HEK293 (cell line): ENCODE data around the gene ZNF529.

Experiments
- CTCF ChIA-PET: fragments of 350-600 bp; formaldehyde crosslinking; extraction: SDS; loops from one replicate; lab custom pipeline; 2021; ENCODE audit warnings: antibody characterized with exemption; lab: Yijun Ruan, JAX
- POLR2A ChIA-PET: fragments of 300-600 bp; formaldehyde crosslinking; extraction: SDS; loops from one replicate; lab custom pipeline; 2020; ENCODE audit warnings: antibody characterized with exemption, inconsistent platforms; lab: Yijun Ruan, JAX
- H3K27ac ChIP-seq: fragments of 200-500 bp; sonication (Bioruptor generic); 2 replicates; pipeline ENCODE4 v1.5.1; 2014; ENCODE audit warnings: low read depth, low read length, control low read depth, inconsistent platforms; ENCODE audit errors: extremely low read depth
- H3K36me3 ChIP-seq, 2 experiments: fragments of 200-500 bp in 1 of 2; sonication (Bioruptor generic) in 1 of 2; 1 replicate in 1 of 2; 2 replicates in 1 of 2; pipeline ENCODE4 v1.5.1; 2014 to 2017; ENCODE audit warnings: inconsistent platforms in 2 of 2, low read length in 2 of 2; ENCODE audit not compliant: control insufficient read depth in 2 of 2, insufficient read depth in 1 of 2
- H3K4me1 ChIP-seq: fragments of 200-500 bp; sonication (Bioruptor generic); 2 replicates; pipeline ENCODE4 v1.5.1; 2014; ENCODE audit warnings: mild to moderate bottlenecking, low read length, inconsistent platforms; ENCODE audit not compliant: control insufficient read depth, insufficient read depth
- H3K4me3 ChIP-seq: 2 replicates; pipeline ENCODE4 v1.5.1; 2011; ENCODE audit warnings: low read depth, mild to moderate bottlenecking, control low read depth, low read length, moderate library complexity
- H3K9me3 ChIP-seq: fragments of 200-500 bp; sonication (Bioruptor generic); 2 replicates; pipeline ENCODE4 v1.5.1; 2014; ENCODE audit warnings: low read depth, low read length, inconsistent platforms; ENCODE audit not compliant: control insufficient read depth, insufficient read depth
- BCL11B ChIP-seq: fragments of 450-650 bp; formaldehyde crosslinking; IDR thresholded peaks from 2 replicates; pipeline ENCODE4 v1.5.1; 2016; ENCODE audit warnings: low read depth, missing biosample characterization, missing genetic modification characterization
- HOXD13 ChIP-seq: sonication (generic); formaldehyde crosslinking; IDR thresholded peaks from 2 replicates; pipeline ENCODE4 v1.8.0; 2022; ENCODE audit warnings: missing genetic modification reagents, borderline replicate concordance
- IKZF3 ChIP-seq: fragments of 450-650 bp; IDR thresholded peaks from 2 replicates; pipeline ENCODE4 v1.5.0; 2018; ENCODE audit warnings: missing biosample characterization, mild to moderate bottlenecking, missing genetic modification characterization, moderate library complexity
- INSM2 ChIP-seq: fragments of 450-650 bp; formaldehyde crosslinking; IDR thresholded peaks from 2 replicates; pipeline ENCODE4 v1.5.1; 2016; ENCODE audit warnings: missing biosample characterization, missing genetic modification characterization
- KLF16 ChIP-seq: fragments of 450-650 bp; formaldehyde crosslinking; IDR thresholded peaks from 2 replicates; pipeline ENCODE4 v1.5.1; 2017; ENCODE audit warnings: missing biosample characterization, missing genetic modification characterization
- REPIN1 ChIP-seq: fragments of 450-650 bp; formaldehyde crosslinking; IDR thresholded peaks from 2 replicates; pipeline ENCODE4 v1.5.1; 2017; ENCODE audit warnings: missing biosample characterization, missing genetic modification characterization, low read depth
- SCRT2 ChIP-seq: fragments of 450-650 bp; formaldehyde crosslinking; IDR thresholded peaks from 2 replicates; pipeline ENCODE4 v1.5.1; 2016; ENCODE audit warnings: missing biosample characterization, missing genetic modification characterization
- YY2 ChIP-seq: fragments of 450-650 bp; formaldehyde crosslinking; IDR thresholded peaks from 2 replicates; pipeline ENCODE4 v1.5.1; 2016; ENCODE audit warnings: missing biosample characterization, missing genetic modification characterization
- ZFP3 ChIP-seq: fragments of 450-650 bp; formaldehyde crosslinking; IDR thresholded peaks from 2 replicates; pipeline ENCODE4 v1.5.1; 2016; ENCODE audit warnings: low read depth, missing biosample characterization, missing genetic modification characterization
- ZFP37 ChIP-seq: fragments of 450-650 bp; formaldehyde crosslinking; IDR thresholded peaks from 2 replicates; pipeline ENCODE4 v1.5.1; 2016; ENCODE audit warnings: missing biosample characterization, missing genetic modification characterization
- ZIC2 ChIP-seq: fragments of 450-650 bp; formaldehyde crosslinking; IDR thresholded peaks from 2 replicates; pipeline ENCODE4 v1.5.1; 2016; ENCODE audit warnings: missing biosample characterization, missing genetic modification characterization
- ZNF157 ChIP-seq: fragments of 450-650 bp; formaldehyde crosslinking; IDR thresholded peaks from 2 replicates; pipeline ENCODE4 v1.5.1; 2016; ENCODE audit warnings: missing biosample characterization, missing genetic modification characterization
- ZNF248 ChIP-seq: fragments of 450-650 bp; formaldehyde crosslinking; IDR thresholded peaks from 2 replicates; pipeline ENCODE4 v1.5.1; 2017; ENCODE audit warnings: missing biosample characterization, missing genetic modification characterization
- ZNF274 ChIP-seq, 2 experiments: fragments of 200-500 bp in 1 of 2; fragments of 450-650 bp in 1 of 2; sonication (Bioruptor generic) in 1 of 2; formaldehyde crosslinking in 1 of 2; IDR thresholded peaks; 2 replicates each; pipeline versions ENCODE4 v1.5.1 to v1.6.1; 2014 to 2016; ENCODE audit warnings: borderline replicate concordance in 1 of 2, inconsistent platforms in 1 of 2, low read length in 1 of 2, missing biosample characterization in 1 of 2, missing genetic modification characterization in 1 of 2
- ZNF324 ChIP-seq: fragments of 450-650 bp; formaldehyde crosslinking; IDR thresholded peaks from 2 replicates; pipeline ENCODE4 v1.5.1; 2016; ENCODE audit warnings: missing biosample characterization, missing genetic modification characterization
- ZNF423 ChIP-seq: fragments of 450-650 bp; formaldehyde crosslinking; IDR thresholded peaks from 2 replicates; pipeline ENCODE4 v1.5.1; 2016; ENCODE audit warnings: missing biosample characterization, missing genetic modification characterization
- ZNF501 ChIP-seq: fragments of 450-650 bp; formaldehyde crosslinking; IDR thresholded peaks from 2 replicates; pipeline ENCODE4 v1.5.1; 2016; ENCODE audit warnings: missing biosample characterization, missing genetic modification characterization
- ZNF555 ChIP-seq: fragments of 450-650 bp; formaldehyde crosslinking; conservative IDR thresholded peaks from 2 replicates; pipeline ENCODE4 v1.5.1; 2017; ENCODE audit warnings: missing biosample characterization, mild to moderate bottlenecking, missing genetic modification characterization, inconsistent platforms
- ZNF560 ChIP-seq: fragments of 450-650 bp; formaldehyde crosslinking; IDR thresholded peaks from 2 replicates; pipeline ENCODE4 v1.5.1; 2017; ENCODE audit warnings: missing biosample characterization, missing genetic modification characterization, borderline replicate concordance
- ZNF561 ChIP-seq: fragments of 450-650 bp; IDR thresholded peaks from 2 replicates; pipeline ENCODE4 v1.5.1; 2018; ENCODE audit warnings: missing biosample characterization, missing genetic modification characterization, borderline replicate concordance
- ZNF610 ChIP-seq: fragments of 450-650 bp; formaldehyde crosslinking; IDR thresholded peaks from 2 replicates; pipeline ENCODE4 v1.5.1; 2016; ENCODE audit warnings: missing biosample characterization, missing genetic modification characterization, borderline replicate concordance
- ZNF76 ChIP-seq: fragments of 450-650 bp; formaldehyde crosslinking; IDR thresholded peaks from 2 replicates; pipeline ENCODE4; 2016; ENCODE audit warnings: low read depth, missing biosample characterization, missing genetic modification characterization, borderline replicate concordance
- ZSCAN23 ChIP-seq: fragments of 450-650 bp; formaldehyde crosslinking; IDR thresholded peaks from 2 replicates; pipeline ENCODE4 v1.5.1; 2016; ENCODE audit warnings: missing biosample characterization, missing genetic modification characterization
- ZSCAN4 ChIP-seq: fragments of 450-650 bp; formaldehyde crosslinking; IDR thresholded peaks from 2 replicates; pipeline ENCODE4 v1.5.1; 2017; ENCODE audit warnings: missing biosample characterization, missing genetic modification characterization
- TF ChIP-seq, protein P1 (sequence below): fragments of 450-650 bp; formaldehyde crosslinking; IDR thresholded peaks from 2 replicates; pipeline ENCODE4 v1.5.1; 2016; ENCODE audit warnings: missing biosample characterization, missing genetic modification characterization
- TF ChIP-seq, protein P2 (sequence below): fragments of 450-650 bp; formaldehyde crosslinking; IDR thresholded peaks from 2 replicates; pipeline ENCODE4 v1.5.1; 2016; ENCODE audit warnings: missing biosample characterization, missing genetic modification characterization, borderline replicate concordance
- TF ChIP-seq, protein P3 (sequence below): fragments of 450-650 bp; formaldehyde crosslinking; IDR thresholded peaks from 2 replicates; pipeline ENCODE4 v1.5.1; 2016; ENCODE audit warnings: missing biosample characterization, missing genetic modification characterization

The ZNF529 gene

DNA sequence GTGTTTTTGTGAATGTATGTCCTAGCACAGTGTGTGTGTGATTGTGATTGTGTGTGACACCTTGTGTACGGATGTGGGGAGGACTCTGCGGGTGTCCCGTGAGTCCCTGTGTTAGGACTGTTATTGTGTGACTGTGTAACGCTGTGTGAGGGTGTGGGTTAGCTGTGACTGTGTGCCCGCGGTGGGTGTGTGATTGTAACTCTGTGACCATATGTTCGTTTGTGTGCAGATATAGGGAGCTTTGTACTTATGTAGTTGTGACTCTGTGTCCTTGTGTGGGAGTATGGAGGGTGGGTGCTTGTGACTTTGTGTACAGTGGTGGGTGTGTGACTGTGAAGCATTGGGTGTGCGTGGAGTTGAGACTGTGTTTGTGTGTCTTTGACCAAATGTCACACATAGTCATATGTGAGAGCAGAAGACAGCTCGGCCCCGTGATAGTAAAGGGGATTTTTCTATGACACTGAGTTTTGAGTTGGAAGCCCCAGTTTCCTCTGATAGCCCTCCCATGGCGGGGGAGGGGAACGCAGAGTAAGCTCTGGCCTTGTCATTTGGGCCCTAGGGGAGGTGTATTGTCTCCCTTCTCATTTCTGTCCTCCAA lies 44.1 kb downstream of the ZNF529 start:
- Histone ChIP-seq H3K4me3 (peak overlapping the region; percentile 91), H3K4me1 (peaks cover 8% of the 10 kb centered on the region; the same call in 1 of the 2 replicates), H3K9me3 (peaks cover 26% of the 10 kb centered on the region), H3K36me3 (peaks cover 27 to 47% of the 10 kb centered on the region in 2 experiments), H3K27ac (peak overlapping the region; percentile 96; the same call in 1 of the 2 replicates)
- POLR2A ChIA-PET = interaction anchor here (0.7 to 4.9 kb wide), 28 partner anchors 11 to 1104 kb away, joined by 3 to 65 read pairs (median 4); partner anchors contain the start of genes POLR2I, TBCB, ZFP14 and ZNF146
- CTCF ChIA-PET = interaction anchor here (0.5 to 1.1 kb wide), 2 partner anchors 183 to 401 kb away, joined by 3 to 4 read pairs; no protein-coding TSS in a partner anchor
- TF ChIP-seq IKZF3 (tag by site-specific recombination) (no peak), KLF16 (tag by site-specific recombination) (0 out of 2 replicates have a peak, but pooled peaks have one; percentile 31), ZNF274 (IDR thresholded peaks at IDR 0.05; ENCODE audit: low read length) (no peak), ZNF274 (tag by site-specific recombination; IDR thresholded peaks at IDR 0.05; ENCODE audit: borderline replicate concordance) (no peak), ZIC2 (tag by site-specific recombination) (peak; percentile 76), BCL11B (tag by site-specific recombination) (0 out of 2 replicates have a peak, but pooled peaks have one; percentile 9), REPIN1 (tag by site-specific recombination) (0 out of 2 replicates have a peak, but pooled peaks have one; percentile 88), ZNF610 (tag by site-specific recombination) (peak; percentile 86), ZNF560 (tag by site-specific recombination) (no peak), HOXD13 (CRISPR knock-in tag) (no peak), ZFP3 (tag by site-specific recombination) (no peak), ZNF248 (tag by site-specific recombination) (no peak), INSM2 (tag by site-specific recombination) (no peak; the same call in 1 of the 2 replicates), YY2 (tag by site-specific recombination) (peak; percentile 2; the same call in 1 of the 2 replicates), ZSCAN23 (tag by site-specific recombination) (peak; percentile 88), ZNF501 (tag by site-specific recombination) (peak; percentile 78; the same call in 1 of the 2 replicates), SCRT2 (tag by site-specific recombination) (no peak), ZNF157 (peak; percentile 64), ZNF561 (tag by site-specific recombination) (no peak), ZNF324 (tag by site-specific recombination) (peak; percentile 53; the same call in 1 of the 2 replicates), ZFP37 (tag by site-specific recombination) (peak; percentile 87; the same call in 1 of the 2 replicates), ZNF76 (tag by site-specific recombination) (no peak), ZSCAN4 (peak; percentile 54), ZNF423 (tag by site-specific recombination) (no peak), ZNF555 (tag by site-specific recombination) (no peak)
- TF ChIP-seq, protein P1, sequence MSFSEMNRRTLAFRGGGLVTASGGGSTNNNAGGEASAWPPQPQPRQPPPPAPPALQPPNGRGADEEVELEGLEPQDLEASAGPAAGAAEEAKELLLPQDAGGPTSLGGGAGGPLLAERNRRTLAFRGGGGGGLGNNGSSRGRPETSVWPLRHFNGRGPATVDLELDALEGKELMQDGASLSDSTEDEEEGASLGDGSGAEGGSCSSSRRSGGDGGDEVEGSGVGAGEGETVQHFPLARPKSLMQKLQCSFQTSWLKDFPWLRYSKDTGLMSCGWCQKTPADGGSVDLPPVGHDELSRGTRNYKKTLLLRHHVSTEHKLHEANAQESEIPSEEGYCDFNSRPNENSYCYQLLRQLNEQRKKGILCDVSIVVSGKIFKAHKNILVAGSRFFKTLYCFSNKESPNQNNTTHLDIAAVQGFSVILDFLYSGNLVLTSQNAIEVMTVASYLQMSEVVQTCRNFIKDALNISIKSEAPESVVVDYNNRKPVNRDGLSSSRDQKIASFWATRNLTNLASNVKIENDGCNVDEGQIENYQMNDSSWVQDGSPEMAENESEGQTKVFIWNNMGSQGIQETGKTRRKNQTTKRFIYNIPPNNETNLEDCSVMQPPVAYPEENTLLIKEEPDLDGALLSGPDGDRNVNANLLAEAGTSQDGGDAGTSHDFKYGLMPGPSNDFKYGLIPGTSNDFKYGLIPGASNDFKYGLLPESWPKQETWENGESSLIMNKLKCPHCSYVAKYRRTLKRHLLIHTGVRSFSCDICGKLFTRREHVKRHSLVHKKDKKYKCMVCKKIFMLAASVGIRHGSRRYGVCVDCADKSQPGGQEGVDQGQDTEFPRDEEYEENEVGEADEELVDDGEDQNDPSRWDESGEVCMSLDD = peak; percentile 82
- TF ChIP-seq, protein P2, sequence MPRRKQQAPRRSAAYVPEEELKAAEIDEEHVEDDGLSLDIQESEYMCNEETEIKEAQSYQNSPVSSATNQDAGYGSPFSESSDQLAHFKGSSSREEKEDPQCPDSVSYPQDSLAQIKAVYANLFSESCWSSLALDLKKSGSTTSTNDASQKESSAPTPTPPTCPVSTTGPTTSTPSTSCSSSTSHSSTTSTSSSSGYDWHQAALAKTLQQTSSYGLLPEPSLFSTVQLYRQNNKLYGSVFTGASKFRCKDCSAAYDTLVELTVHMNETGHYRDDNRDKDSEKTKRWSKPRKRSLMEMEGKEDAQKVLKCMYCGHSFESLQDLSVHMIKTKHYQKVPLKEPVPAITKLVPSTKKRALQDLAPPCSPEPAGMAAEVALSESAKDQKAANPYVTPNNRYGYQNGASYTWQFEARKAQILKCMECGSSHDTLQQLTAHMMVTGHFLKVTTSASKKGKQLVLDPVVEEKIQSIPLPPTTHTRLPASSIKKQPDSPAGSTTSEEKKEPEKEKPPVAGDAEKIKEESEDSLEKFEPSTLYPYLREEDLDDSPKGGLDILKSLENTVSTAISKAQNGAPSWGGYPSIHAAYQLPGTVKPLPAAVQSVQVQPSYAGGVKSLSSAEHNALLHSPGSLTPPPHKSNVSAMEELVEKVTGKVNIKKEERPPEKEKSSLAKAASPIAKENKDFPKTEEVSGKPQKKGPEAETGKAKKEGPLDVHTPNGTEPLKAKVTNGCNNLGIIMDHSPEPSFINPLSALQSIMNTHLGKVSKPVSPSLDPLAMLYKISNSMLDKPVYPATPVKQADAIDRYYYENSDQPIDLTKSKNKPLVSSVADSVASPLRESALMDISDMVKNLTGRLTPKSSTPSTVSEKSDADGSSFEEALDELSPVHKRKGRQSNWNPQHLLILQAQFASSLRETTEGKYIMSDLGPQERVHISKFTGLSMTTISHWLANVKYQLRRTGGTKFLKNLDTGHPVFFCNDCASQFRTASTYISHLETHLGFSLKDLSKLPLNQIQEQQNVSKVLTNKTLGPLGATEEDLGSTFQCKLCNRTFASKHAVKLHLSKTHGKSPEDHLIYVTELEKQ = no peak; the same call in 1 of the 2 replicates
- TF ChIP-seq, protein P3, sequence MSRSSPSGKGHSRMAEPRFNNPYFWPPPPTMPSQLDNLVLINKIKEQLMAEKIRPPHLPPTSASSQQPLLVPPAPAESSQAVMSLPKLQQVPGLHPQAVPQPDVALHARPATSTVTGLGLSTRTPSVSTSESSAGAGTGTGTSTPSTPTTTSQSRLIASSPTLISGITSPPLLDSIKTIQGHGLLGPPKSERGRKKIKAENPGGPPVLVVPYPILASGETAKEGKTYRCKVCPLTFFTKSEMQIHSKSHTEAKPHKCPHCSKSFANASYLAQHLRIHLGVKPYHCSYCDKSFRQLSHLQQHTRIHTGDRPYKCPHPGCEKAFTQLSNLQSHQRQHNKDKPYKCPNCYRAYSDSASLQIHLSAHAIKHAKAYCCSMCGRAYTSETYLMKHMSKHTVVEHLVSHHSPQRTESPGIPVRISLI (tag by site-specific recombination) = no peak
